HL-60 (cell line): ENCODE data around the gene ABCA2.

Experiments
- DNase-seq, 2 experiments: peaks; one replicate each; pipeline ENCODE4 v3.0.0-alpha.2; 2010 to 2020; ENCODE audit warnings: low read depth in 1 of 2, low spot score in 1 of 2
- H3K27ac ChIP-seq: fragments of 250-450 bp; sonication (Bioruptor Pico); replicated peaks from 2 replicates; pipeline ENCODE4 v1.5.1; 2020; ENCODE audit warnings: mild to moderate bottlenecking, moderate library complexity
- H3K27me3 ChIP-seq: fragments of 250-450 bp; sonication (Bioruptor Pico); 2 replicates; pipeline ENCODE4 v1.5.1; 2021; ENCODE audit warnings: mild to moderate bottlenecking, moderate library complexity; ENCODE audit not compliant: insufficient read depth, poor library complexity, severe bottlenecking
- H3K4me3 ChIP-seq: replicated peaks from 2 replicates; pipeline ENCODE4 v1.5.1; 2011; ENCODE audit warnings: mild to moderate bottlenecking, control low read depth, low read length; ENCODE audit not compliant: insufficient read depth
- CTCF ChIP-seq: IDR thresholded peaks from one replicate; pipeline ENCODE4 v1.5.1; 2011; ENCODE audit warnings: low read length, control low read depth, inconsistent platforms; ENCODE audit not compliant: insufficient read depth
- GABPA ChIP-seq: IDR thresholded peaks from 2 replicates; pipeline ENCODE4 v1.6.1; 2012; ENCODE audit warnings: low read depth
- POLR2AphosphoS5 ChIP-seq: IDR thresholded peaks from 2 replicates; pipeline ENCODE4 v1.6.1; 2012; ENCODE audit warnings: low read depth
- REST ChIP-seq: IDR thresholded peaks from 2 replicates; pipeline ENCODE4 v1.6.1; 2012; ENCODE audit warnings: low read depth; ENCODE audit not compliant: insufficient replicate concordance
- SPI1 ChIP-seq: IDR thresholded peaks from 2 replicates; pipeline ENCODE4 v1.6.1; 2012; ENCODE audit warnings: low read depth, mild to moderate bottlenecking, borderline replicate concordance

The ABCA2 gene

GRCh38 chr9:137023583-137023991 is 4.5 kb downstream of the ABCA2 start:
- Histone ChIP-seq H3K27ac (no peak overlapping the region), H3K4me3 (no peak overlapping the region), H3K27me3 (no peaks in the 10 kb centered on the region)
- DNase-seq = no peak
- TF ChIP-seq POLR2AphosphoS5 (no peak), REST (no peak), CTCF (no peak), GABPA (no peak), SPI1 (no peak)

GRCh38 chr9:137023157-137023556 is 4.9 kb downstream of the ABCA2 start:
- no peak for DNase-seq
- TF ChIP-seq GABPA = no peak
- no peak for TF ChIP-seq CTCF
- TF ChIP-seq REST = no peak
- no peak for TF ChIP-seq POLR2AphosphoS5
- no peak for TF ChIP-seq SPI1

GRCh38 chr9:137022662-137023008 is 5.4 kb downstream of the ABCA2 start:
- no peak for TF ChIP-seq POLR2AphosphoS5
- no peak for TF ChIP-seq GABPA
- no peak for TF ChIP-seq REST
- H3K27ac ChIP-seq = no peak overlapping the region
- H3K27me3 ChIP-seq = no peaks in the 10 kb centered on the region
- DNase-seq = no peak
- no peak overlapping the region for H3K4me3 ChIP-seq

More at GRCh38 chr9:137023157-137023556, 4.9 kb downstream of the ABCA2 start:
- Histone ChIP-seq H3K27ac (no peak overlapping the region), H3K27me3 (no peaks in the 10 kb centered on the region), H3K4me3 (no peak overlapping the region)
